ENCODE measurements around the gene SEC16A. TPM values are rescaled to one million over a fixed set of nuclear protein-coding genes. Genes with fewer than 3 reads are reported as not detected.
"Not testable (repeated sequence)": the region's sequence is repeated elsewhere in the genome, so short reads cannot be mapped to it uniquely, and the experiment has no call there.

The SEC16A gene
- total RNA-seq, 1 donor from 2014 or later, result 20.8 TPM

GRCh38 chr9:136437430-136437829, 45.4 kb downstream of the SEC16A start:
- no peak for DNase-seq

GRCh38 chr9:136436055-136436634, 46.7 kb downstream of the SEC16A start:
- DNase-seq, result no peak

GRCh38 chr9:136434580-136435169, 48.2 kb downstream of the SEC16A start:
- no peak for DNase-seq

GRCh38 chr9:136433849-136434579, 48.8 kb downstream of the SEC16A start:
- DNase-seq, result no peak

- DNase-seq, result no peak
These were observed 49.7 kb downstream of the SEC16A start for GRCh38 chr9:136433043-136433715.

- no peak for DNase-seq
These were observed 50.2 kb downstream of the SEC16A start for GRCh38 chr9:136432591-136432990.

- no peak for DNase-seq
These were observed 51.0 kb downstream of the SEC16A start for GRCh38 chr9:136431782-136432350.

- DNase-seq, result no peak
These were observed 52.1 kb downstream of the SEC16A start for GRCh38 chr9:136430588-136431234.

- no peak for DNase-seq
These were observed 53.0 kb downstream of the SEC16A start for GRCh38 chr9:136429683-136430491.

GRCh38 chr9:136429075-136429628, 53.7 kb downstream of the SEC16A start:
- no peak for DNase-seq

GRCh38 chr9:136426787-136427186, 56.1 kb downstream of the SEC16A start:
- DNase-seq, result peak; percentile 63

- DNase-seq, result not testable (repeated sequence)
These were observed 57.5 kb downstream of the SEC16A start for GRCh38 chr9:136425367-136425766.

- DNase-seq, result no peak
These were observed 58.0 kb downstream of the SEC16A start for GRCh38 chr9:136424750-136425362.

GRCh38 chr9:136423432-136424146, 59.3 kb downstream of the SEC16A start:
- no peak for DNase-seq

GRCh38 chr9:136422876-136423275, 60.0 kb downstream of the SEC16A start:
- DNase-seq, result no peak

- DNase-seq, result no peak
These were observed 61.0 kb downstream of the SEC16A start for GRCh38 chr9:136421791-136422190.

- no peak for DNase-seq
These were observed 63.8 kb downstream of the SEC16A start for GRCh38 chr9:136419092-136419420.

- no peak for DNase-seq
These were observed 64.4 kb downstream of the SEC16A start for GRCh38 chr9:136418182-136419091.

GRCh38 chr9:136416914-136417313, 65.9 kb downstream of the SEC16A start:
- no peak for DNase-seq

Data from dermis blood vessel endothelial cell (primary cell).